Activated CD8-positive, alpha-beta T cell treated with anti-CD3 and anti-CD28 coated beads for 36 hours (primary cell): ENCODE measurements around the gene GRID2. TPM values are rescaled to one million over a fixed set of nuclear protein-coding genes. Genes with fewer than 3 reads are reported as not detected.

Experiments used
- ATAC-seq: fragments of 200-7000 bp; cut with Tn5 transposase; one replicate; pipeline ENCODE4 v1.10.0; 2021; ENCODE audit warnings: mild to moderate bottlenecking, moderate library complexity
- CTCF ChIA-PET: fragments of 350-600 bp; sonication (Branson Sonifier 250); formaldehyde crosslinking; loops from one replicate; lab custom pipeline; 2021; ENCODE audit warnings: antibody characterized with exemption; lab: Charles Lee
- POLR2A ChIA-PET: fragments of 350-600 bp; sonication (Branson Sonifier 250); formaldehyde crosslinking; loops from one replicate; lab custom pipeline; 2021; ENCODE audit warnings: antibody characterized with exemption; lab: Charles Lee
- DNase-seq: peaks from one replicate; pipeline ENCODE4 v3.0.0-alpha.2; 2020
- H3K27ac Mint-ChIP-seq: one replicate; pipeline ENCODE4 v1.8.0; 2021; ENCODE audit warnings: mild to moderate bottlenecking, mixed read lengths
- H3K27me3 Mint-ChIP-seq: one replicate; pipeline ENCODE4 v1.8.0; 2021; ENCODE audit warnings: mixed read lengths
- H3K36me3 Mint-ChIP-seq: one replicate; pipeline ENCODE4 v1.8.0; 2021; ENCODE audit warnings: low read depth, mixed read lengths
- H3K4me1 Mint-ChIP-seq: one replicate; pipeline ENCODE4 v1.8.0; 2021; ENCODE audit warnings: low read depth, mixed read lengths
- H3K4me3 Mint-ChIP-seq: one replicate; pipeline ENCODE4 v1.8.0; 2021; ENCODE audit warnings: mild to moderate bottlenecking, moderate library complexity, mixed read lengths
- H3K9me3 Mint-ChIP-seq: one replicate; pipeline ENCODE4 v1.8.0; 2021; ENCODE audit warnings: mixed read lengths
- CTCF ChIP-seq: fragments of 200-600 bp; IDR thresholded peaks from one replicate; pipeline ENCODE4 v1.8.0; 2022; ENCODE audit warnings: antibody characterized with exemption, mild to moderate bottlenecking
- intact Hi-C: fragments of 100-400 bp; cut with micrococcal nuclease; formaldehyde crosslinking; loops from one replicate; pipeline ENCODE4 v1.10.0; 2022
- total RNA-seq, 2 experiments: library from RNA; stranded (reverse); gene quantifications; one replicate each; pipeline ENCODE4 v1.2.3, GENCODE V29; 2021

GRID2 gene
- total RNA-seq, 2 experiments from 2014 or later, result not detected

- CTCF ChIA-PET, result no interaction called here
- Mint-ChIP-seq H3K36me3 (no peaks in the 10 kb centered on the region), H3K4me1 (no peaks in the 10 kb centered on the region), H3K9me3 (peaks cover 11% of the 10 kb centered on the region), H3K4me3 (no peak overlapping the region), H3K27ac (no peak overlapping the region), H3K27me3 (no peaks in the 10 kb centered on the region)
- ATAC-seq (no peak), DNase-seq (no peak)
- POLR2A ChIA-PET, result no interaction called here
- TF ChIP-seq CTCF, result no peak
- intact Hi-C loops, result no loop called here
These were observed 354.6 kb downstream of the GRID2 start for GRCh38 chr4:92658318-92658717.

GRCh38 chr4:92677805-92678204 is 374.0 kb downstream of the GRID2 start:
- Mint-ChIP-seq H3K27ac (no peak overlapping the region), H3K4me1 (no peaks in the 10 kb centered on the region), H3K27me3 (no peaks in the 10 kb centered on the region), H3K9me3 (peaks cover 7% of the 10 kb centered on the region), H3K36me3 (no peaks in the 10 kb centered on the region), H3K4me3 (no peak overlapping the region)
- ATAC-seq (no peak), DNase-seq (no peak)
- ChIA-PET CTCF (no interaction called here), POLR2A (no interaction called here)
- no peak for TF ChIP-seq CTCF
- intact Hi-C loops, result no loop called here

- Mint-ChIP-seq H3K27ac (no peak overlapping the region), H3K4me1 (no peaks in the 10 kb centered on the region), H3K27me3 (no peaks in the 10 kb centered on the region), H3K36me3 (no peaks in the 10 kb centered on the region), H3K9me3 (peaks cover 7% of the 10 kb centered on the region), H3K4me3 (no peak overlapping the region)
- ATAC-seq, result no peak
- POLR2A ChIA-PET, result no interaction called here
- TF ChIP-seq CTCF, result no peak
- DNase-seq, result no peak
- intact Hi-C loops, result no loop called here
- CTCF ChIA-PET, result no interaction called here
These were observed 374.5 kb downstream of the GRID2 start for GRCh38 chr4:92678292-92678691.

- no peak for ATAC-seq
- Mint-ChIP-seq H3K4me3 (no peak overlapping the region), H3K4me1 (no peaks in the 10 kb centered on the region), H3K9me3 (peaks cover 7% of the 10 kb centered on the region), H3K27me3 (no peaks in the 10 kb centered on the region), H3K36me3 (no peaks in the 10 kb centered on the region), H3K27ac (no peak overlapping the region)
- no peak for DNase-seq
- ChIA-PET POLR2A (no interaction called here), CTCF (no interaction called here)
- TF ChIP-seq CTCF, result no peak
- intact Hi-C loops, result no loop called here
These were observed 375.4 kb downstream of the GRID2 start for GRCh38 chr4:92679149-92679548.

- peaks cover 9% of the 10 kb centered on the region for H3K9me3 Mint-ChIP-seq
- H3K4me3 Mint-ChIP-seq, result no peak overlapping the region
- no peaks in the 10 kb centered on the region for H3K4me1 Mint-ChIP-seq
- no peaks in the 10 kb centered on the region for H3K27me3 Mint-ChIP-seq
- CTCF ChIA-PET, result no interaction called here
- POLR2A ChIA-PET, result no interaction called here
- H3K36me3 Mint-ChIP-seq, result no peaks in the 10 kb centered on the region
- no peak for TF ChIP-seq CTCF
- H3K27ac Mint-ChIP-seq, result no peak overlapping the region
- ATAC-seq, result no peak
- intact Hi-C loops, result no loop called here
- no peak for DNase-seq
These were observed 410.9 kb downstream of the GRID2 start for GRCh38 chr4:92714640-92715039.
